CD4-positive, alpha-beta memory T cell (primary cell): ENCODE data around the gene CAMSAP1. TPM values are rescaled to one million over a fixed set of nuclear protein-coding genes. Genes with fewer than 3 reads are reported as not detected.
A peak's percentile ranks its signal among the peaks of the same experiment; 100 is the strongest.
"Not testable (repeated sequence)": the region's sequence is repeated elsewhere in the genome, so short reads cannot be mapped to it uniquely, and the experiment has no call there.

Experiments
- CTCF ChIA-PET: fragments of 350-600 bp; sonication (Branson Sonifier 250); formaldehyde crosslinking; loops from one replicate; lab custom pipeline; 2021; ENCODE audit warnings: inconsistent platforms; ENCODE audit not compliant: partially characterized antibody; lab: Charles Lee
- POLR2A ChIA-PET: fragments of 350-600 bp; sonication (Branson Sonifier 250); formaldehyde crosslinking; loops from one replicate; lab custom pipeline; 2021; ENCODE audit not compliant: partially characterized antibody; lab: Charles Lee
- DNase-seq, 5 donors: peaks; one replicate each; pipeline versions ENCODE4 v3.0.0 to v3.0.0-alpha.2; 2020 to 2022; ENCODE audit warnings: mixed read lengths in 1 of 5
- H3K27ac ChIP-seq: one replicate; pipeline ENCODE4 v1.7.0; 2013; ENCODE audit warnings: low read depth, low read length
- H3K27me3 ChIP-seq: 2 replicates; pipeline ENCODE4 v1.7.0; 2013; ENCODE audit warnings: mild to moderate bottlenecking, low read length, moderate library complexity; ENCODE audit not compliant: insufficient read depth
- H3K36me3 ChIP-seq: 2 replicates; pipeline ENCODE4 v1.7.0; 2013; ENCODE audit warnings: mild to moderate bottlenecking, low read length, moderate library complexity; ENCODE audit not compliant: insufficient read depth
- H3K4me1 ChIP-seq: 2 replicates; pipeline ENCODE4 v1.7.0; 2013; ENCODE audit warnings: mild to moderate bottlenecking, low read length, moderate library complexity; ENCODE audit not compliant: insufficient read depth
- H3K4me3 ChIP-seq, 2 donors: one replicate each; pipeline ENCODE4 v1.7.0; 2013; ENCODE audit warnings: low read length in 2 of 2, mild to moderate bottlenecking in 1 of 2
- H3K9me3 ChIP-seq, 2 donors: one replicate each; pipeline ENCODE4 v1.7.0; 2013; ENCODE audit warnings: low read length in 2 of 2, control low read depth in 1 of 2; ENCODE audit not compliant: control insufficient read depth in 1 of 2
- H3K27ac Mint-ChIP-seq, 7 donors: one replicate each; pipeline ENCODE4 v1.8.0; 2020 to 2021; ENCODE audit warnings: mixed read lengths in 7 of 7, mild to moderate bottlenecking in 6 of 7, inconsistent platforms in 3 of 7, moderate library complexity in 3 of 7
- H3K27me3 Mint-ChIP-seq, 2 donors: one replicate each; pipeline ENCODE4 v1.8.0; 2020 to 2021; ENCODE audit warnings: mixed read lengths in 2 of 2
- H3K36me3 Mint-ChIP-seq, 2 donors: one replicate each; pipeline ENCODE4 v1.8.0; 2020 to 2021; ENCODE audit warnings: mixed read lengths in 2 of 2, inconsistent platforms in 1 of 2, mild to moderate bottlenecking in 1 of 2
- H3K4me1 Mint-ChIP-seq, 4 donors: one replicate each; pipeline ENCODE4 v1.8.0; 2020 to 2021; ENCODE audit warnings: mixed read lengths in 4 of 4, mild to moderate bottlenecking in 1 of 4
- H3K4me3 Mint-ChIP-seq, 8 donors: one replicate each; pipeline ENCODE4 v1.8.0; 2020 to 2021; ENCODE audit warnings: mixed read lengths in 8 of 8, mild to moderate bottlenecking in 7 of 8, moderate library complexity in 6 of 8, inconsistent platforms in 3 of 8
- H3K9me3 Mint-ChIP-seq, 8 donors: one replicate each; pipeline ENCODE4 v1.8.0; 2020 to 2021; ENCODE audit warnings: mixed read lengths in 8 of 8, mild to moderate bottlenecking in 5 of 8, inconsistent platforms in 3 of 8, moderate library complexity in 1 of 8
- intact Hi-C: fragments of 100-400 bp; cut with micrococcal nuclease; formaldehyde crosslinking; loops from one replicate; pipeline ENCODE4 v1.15.1; 2023
- polyA plus RNA-seq, 2 donors: library from polyadenylated mRNA; unstranded; fragments of 300-500 nt; fragmentation: Illumina TruSeq; gene quantifications; one replicate each; pipeline ENCODE4 v1.2.3, GENCODE V29; 2021
- total RNA-seq, 2 experiments: library from RNA; stranded (reverse); gene quantifications; one replicate each; pipeline ENCODE4 v1.2.3, GENCODE V29; 2021

The CAMSAP1 gene
- total and polyA plus RNA-seq, 4 experiments from 2014 or later, result 0.76 to 51.7 (median 22.5) TPM

DNA sequence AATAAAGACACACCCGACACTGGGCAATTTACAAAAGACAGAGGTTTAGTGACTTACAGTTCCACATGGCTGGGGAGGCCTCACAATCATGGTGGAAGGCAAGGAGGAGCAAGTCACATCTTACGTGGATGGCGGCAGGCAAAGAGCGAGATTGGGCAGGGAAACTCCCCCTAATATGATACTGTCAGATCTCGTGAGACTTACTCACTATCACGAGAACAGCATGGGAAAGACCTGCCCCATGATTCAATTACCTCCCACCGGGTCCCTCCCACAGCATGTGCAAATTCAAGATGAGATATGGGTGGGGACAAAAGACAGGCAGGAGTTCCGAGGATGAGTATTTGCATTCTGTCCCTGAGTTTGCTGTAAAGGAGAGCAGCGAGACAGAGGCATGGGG lies 3.9 kb upstream of the CAMSAP1 start:
- Histone ChIP-seq H3K4me1 (peaks cover 26% of the 10 kb centered on the region), H3K36me3 (peaks cover 17% of the 10 kb centered on the region)
- H3K27me3 Mint-ChIP-seq, H3K4me3 Mint-ChIP-seq, DNase-seq, H3K4me3 ChIP-seq, H3K27me3 ChIP-seq, H3K9me3 ChIP-seq, CTCF ChIA-PET, intact Hi-C loops, POLR2A ChIA-PET, H3K27ac ChIP-seq: not testable (repeated sequence)
- Mint-ChIP-seq H3K36me3 (peaks cover 55 to 60% of the 10 kb centered on the region in 2 donors), H3K9me3 (peaks cover 3 to 37% (median 24%) of the 10 kb centered on the region in 8 donors), H3K27ac (peak overlapping the region in 1 of 7 donors; percentile 27), H3K4me1 (peaks cover 20 to 36% (median 28%) of the 10 kb centered on the region in 4 donors)

DNA sequence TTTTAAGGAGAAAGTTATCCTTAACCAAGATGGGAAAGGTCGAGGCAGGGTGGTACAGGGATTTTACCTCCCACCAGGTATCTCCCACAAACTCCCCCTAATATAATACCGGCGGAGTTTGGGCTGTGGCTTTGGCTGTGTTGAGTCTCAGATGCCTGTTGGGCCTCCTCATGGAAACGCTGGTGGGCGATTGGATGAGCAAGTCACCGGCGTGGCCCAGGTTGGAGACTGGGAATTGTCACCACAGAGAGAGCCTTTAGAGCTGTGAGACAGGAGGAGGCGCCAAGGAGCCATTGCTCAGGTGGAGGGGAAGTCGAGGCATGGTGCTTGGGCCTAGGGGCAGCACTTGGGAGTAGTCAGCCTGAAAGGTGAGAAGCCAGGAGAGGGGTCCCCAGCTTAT lies 3.4 kb upstream of the CAMSAP1 start:
- peak overlapping the region in 1 of 8 donors; percentile 20 for H3K4me3 Mint-ChIP-seq
- peaks cover under 1 to 32% (median 20%) of the 10 kb centered on the region in 8 donors for H3K9me3 Mint-ChIP-seq
- H3K27ac Mint-ChIP-seq, result peak overlapping the region in 1 of 7 donors; percentile 27
- Histone ChIP-seq H3K9me3 (peaks cover 3 to 4% of the 10 kb centered on the region in 2 donors), H3K4me3 (no peak overlapping the region), H3K27me3 (no peaks in the 10 kb centered on the region), H3K27ac (no peak overlapping the region), H3K36me3 (peaks cover 13% of the 10 kb centered on the region), H3K4me1 (peaks cover 31% of the 10 kb centered on the region)
- CTCF ChIA-PET, result no interaction called here
- intact Hi-C loops, result no loop called here
- peaks cover 25 to 41% (median 33%) of the 10 kb centered on the region in 4 donors for H3K4me1 Mint-ChIP-seq
- POLR2A ChIA-PET, result no interaction called here
- no peaks in the 10 kb centered on the region for H3K27me3 Mint-ChIP-seq
- no peak for DNase-seq
- peaks cover 53 to 56% of the 10 kb centered on the region in 2 donors for H3K36me3 Mint-ChIP-seq

DNA sequence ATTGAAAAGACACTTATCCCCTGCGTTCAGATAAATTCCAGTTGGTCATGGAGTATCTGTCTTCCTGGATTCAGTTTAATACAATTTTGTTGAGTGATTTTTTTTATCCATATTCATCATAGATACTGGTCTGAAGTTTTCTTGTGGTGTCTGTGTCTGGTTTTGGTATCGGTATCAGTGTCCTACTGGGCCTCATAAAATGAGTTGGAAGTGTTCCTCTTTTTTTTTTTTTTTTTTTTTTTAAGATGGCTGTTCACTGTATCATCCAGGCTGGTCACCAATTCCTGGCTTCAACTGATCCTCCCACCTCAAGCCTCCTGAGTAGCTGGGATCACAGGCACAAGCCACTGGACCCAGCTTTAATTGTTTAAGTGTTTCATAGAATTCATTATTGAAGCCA lies 2.9 kb upstream of the CAMSAP1 start:
- Mint-ChIP-seq H3K4me1 (peaks cover 30 to 47% (median 38%) of the 10 kb centered on the region in 4 donors), H3K27me3 (no peaks in the 10 kb centered on the region), H3K36me3 (peaks cover 49 to 51% of the 10 kb centered on the region in 2 donors), H3K4me3 (peak overlapping the region in 4 of 8 donors; percentile 0 to 74 (median 68)), H3K9me3 (peaks cover 0 to 27% (median 14%) of the 10 kb centered on the region in 8 donors), H3K27ac (peak overlapping the region in 2 of 7 donors; percentile 65 to 66)
- Histone ChIP-seq H3K27ac (no peak overlapping the region), H3K4me1 (peaks cover 36% of the 10 kb centered on the region), H3K4me3 (no peak overlapping the region), H3K27me3 (no peaks in the 10 kb centered on the region), H3K36me3 (peaks cover 8% of the 10 kb centered on the region), H3K9me3 (peaks cover 0 to 3% of the 10 kb centered on the region in 2 donors)
- DNase-seq, result no peak
- POLR2A ChIA-PET, result no interaction called here
- CTCF ChIA-PET, result no interaction called here
- intact Hi-C loops, result no loop called here

DNA sequence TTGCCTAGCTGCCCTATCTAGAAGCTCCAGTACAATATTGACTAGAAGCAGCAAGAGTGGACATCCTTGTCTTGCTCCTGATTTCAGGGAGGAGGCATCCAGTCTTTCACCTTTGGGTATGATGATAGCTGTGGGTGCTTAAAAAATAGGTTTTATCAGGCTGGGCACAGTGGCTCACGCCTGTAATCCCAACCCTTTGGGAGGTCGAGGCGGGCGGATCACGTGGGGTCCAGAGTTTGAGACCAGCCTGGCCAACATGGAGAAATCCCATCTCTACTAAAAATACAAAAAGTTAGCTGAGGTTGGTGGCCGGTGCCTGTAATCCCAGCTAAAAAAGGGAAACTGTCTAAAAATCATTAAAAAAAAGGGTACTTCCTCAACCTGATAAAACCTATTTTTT lies 2.0 kb upstream of the CAMSAP1 start:
- Histone ChIP-seq H3K27ac (no peak overlapping the region), H3K4me1 (peaks cover 44% of the 10 kb centered on the region), H3K4me3 (no peak overlapping the region), H3K36me3 (no peaks in the 10 kb centered on the region), H3K27me3 (no peaks in the 10 kb centered on the region), H3K9me3 (no peaks in the 10 kb centered on the region)
- DNase-seq, result no peak
- peaks cover 40 to 43% of the 10 kb centered on the region in 2 donors for H3K36me3 Mint-ChIP-seq
- ChIA-PET POLR2A (interaction anchor here (2.0 to 4.1 kb wide), 2 partner anchors 51 to 358 kb away, joined by 4 to 23 read pairs; partner anchors contain the start of gene UBAC1), CTCF (interaction anchor here (1.0 kb wide), 1 partner anchor 51 kb away, joined by 3 read pairs; no protein-coding TSS in a partner anchor)
- H3K27ac Mint-ChIP-seq, result peak overlapping the region in 3 of 7 donors; percentile 2 to 89 (median 76)
- H3K4me3 Mint-ChIP-seq, result peak overlapping the region; percentile 74 to 91 (median 84)
- peaks cover 0 to 18% (median 6%) of the 10 kb centered on the region in 8 donors for H3K9me3 Mint-ChIP-seq
- no peaks in the 10 kb centered on the region for H3K27me3 Mint-ChIP-seq
- intact Hi-C loops, result loop anchor here (5.0 kb wide), 1 partner anchor 338 kb away; the partner anchor contains the start of gene QSOX2
- peaks cover 34 to 54% (median 43%) of the 10 kb centered on the region in 4 donors for H3K4me1 Mint-ChIP-seq

DNA sequence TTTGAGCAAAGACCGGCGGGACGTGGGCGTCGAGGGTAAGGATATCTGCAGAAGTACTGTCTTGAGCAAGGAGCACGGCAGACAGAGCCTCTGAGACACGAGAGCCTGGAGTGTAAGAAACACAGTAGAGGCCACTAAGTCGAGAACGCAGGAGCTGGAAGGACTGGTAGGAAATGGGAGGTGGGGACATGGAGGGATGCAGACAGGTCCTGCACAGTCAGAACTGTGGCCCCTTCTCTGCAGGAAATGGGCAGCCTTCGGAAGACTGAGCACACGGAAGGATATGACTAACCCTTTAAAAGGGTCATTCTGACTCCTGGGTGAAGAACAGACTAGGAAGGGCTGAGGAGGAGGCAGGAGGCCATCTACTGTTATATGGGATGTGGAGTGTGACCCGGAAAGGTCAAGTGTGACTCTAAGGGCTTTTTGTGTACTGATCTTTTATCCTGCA lies 1.4 kb upstream of the CAMSAP1 start:
- H3K27ac ChIP-seq, result no peak overlapping the region
- H3K27me3 Mint-ChIP-seq, result no peaks in the 10 kb centered on the region
- CTCF ChIA-PET, result interaction anchor here (1.0 kb wide), 1 partner anchor 51 kb away, joined by 3 read pairs; no protein-coding TSS in a partner anchor
- peaks cover 38 to 39% of the 10 kb centered on the region in 2 donors for H3K36me3 Mint-ChIP-seq
- no peaks in the 10 kb centered on the region for H3K9me3 ChIP-seq
- peak overlapping the region; percentile 74 to 91 (median 84) for H3K4me3 Mint-ChIP-seq
- peaks cover 44% of the 10 kb centered on the region for H3K4me1 ChIP-seq
- DNase-seq, result no peak
- intact Hi-C loops, result loop anchor here (5.0 kb wide), 1 partner anchor 339 kb away; the partner anchor contains the start of gene QSOX2
- peak overlapping the region in 1 of 2 donors; percentile 69 for H3K4me3 ChIP-seq
- POLR2A ChIA-PET, result interaction anchor here (2.0 to 4.1 kb wide), 2 partner anchors 51 to 358 kb away, joined by 4 to 23 read pairs; partner anchors contain the start of gene UBAC1
- no peaks in the 10 kb centered on the region for H3K27me3 ChIP-seq
- H3K36me3 ChIP-seq, result no peaks in the 10 kb centered on the region
- peaks cover 34 to 56% (median 44%) of the 10 kb centered on the region in 4 donors for H3K4me1 Mint-ChIP-seq
- H3K27ac Mint-ChIP-seq, result peak overlapping the region; percentile 36 to 92 (median 76)
- peaks cover 0 to 13% (median 5%) of the 10 kb centered on the region in 8 donors for H3K9me3 Mint-ChIP-seq

DNA sequence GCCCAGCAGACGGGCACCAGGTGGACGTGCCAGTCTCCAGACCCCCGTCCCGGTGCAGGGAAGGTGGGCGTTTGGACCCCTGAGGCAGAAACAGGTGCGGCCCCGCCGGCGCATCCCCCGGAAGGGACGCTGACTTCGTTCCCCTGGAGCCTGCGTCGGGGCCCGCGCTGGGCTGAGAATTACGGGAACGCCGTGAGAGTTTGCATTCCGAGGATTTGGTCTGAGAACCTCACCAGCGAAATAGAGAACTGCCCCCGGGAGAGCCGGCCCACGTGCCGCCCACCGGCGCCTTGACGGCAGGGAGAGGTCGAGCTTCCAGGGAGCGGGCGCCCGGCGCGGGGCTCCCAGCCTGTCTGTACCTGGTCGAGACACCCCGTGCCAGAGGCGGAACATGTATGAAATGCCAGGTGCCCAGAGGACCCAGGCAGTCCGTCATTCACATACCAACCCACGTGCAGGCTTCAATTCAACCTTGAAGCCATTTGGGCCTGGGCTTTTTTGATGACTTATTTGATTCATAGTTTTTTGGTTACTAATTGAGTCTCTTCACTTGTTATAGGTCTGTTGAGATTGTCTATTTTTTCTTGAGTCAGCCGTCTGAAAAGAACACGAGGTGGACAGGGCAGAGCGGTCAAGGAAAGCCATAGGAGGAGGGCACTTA lies 877 bp upstream of the CAMSAP1 start:
- intact Hi-C loops, result loop anchor here (5.0 kb wide), 1 partner anchor 339 kb away; the partner anchor contains the start of gene QSOX2
- Histone ChIP-seq H3K36me3 (no peaks in the 10 kb centered on the region), H3K9me3 (no peaks in the 10 kb centered on the region), H3K4me3 (peak overlapping the region in 1 of 2 donors; percentile 69), H3K27me3 (no peaks in the 10 kb centered on the region), H3K4me1 (peaks cover 44% of the 10 kb centered on the region), H3K27ac (peak overlapping the region; percentile 66)
- Mint-ChIP-seq H3K27me3 (no peaks in the 10 kb centered on the region), H3K36me3 (peaks cover 32 to 33% of the 10 kb centered on the region in 2 donors), H3K9me3 (peaks cover 0 to 9% (median 3%) of the 10 kb centered on the region in 8 donors), H3K27ac (peak overlapping the region; percentile 36 to 92 (median 76)), H3K4me1 (peaks cover 36 to 61% (median 48%) of the 10 kb centered on the region in 4 donors), H3K4me3 (peak overlapping the region; percentile 74 to 91 (median 84))
- DNase-seq, result peak in 2 of 5 donors; percentile 9 to 18
- ChIA-PET CTCF (interaction anchor here (1.3 kb wide), 1 partner anchor 44 kb away, joined by 3 read pairs; no protein-coding TSS in a partner anchor), POLR2A (interaction anchor here (0.6 to 4.1 kb wide), 4 partner anchors 13 to 359 kb away, joined by 3 to 23 read pairs (median 4); partner anchors contain the start of gene UBAC1)
